Esophagus mucosa (tissue), 1 donor: ENCODE measurements around the gene USP48. TPM values are rescaled to one million over a fixed set of nuclear protein-coding genes. Genes with fewer than 3 reads are reported as not detected.
A peak's percentile ranks its signal among the peaks of the same experiment; 100 is the strongest.
"Not testable (repeated sequence)": the region's sequence is repeated elsewhere in the genome, so short reads cannot be mapped to it uniquely, and the experiment has no call there.

ENCODE experiments used
- ATAC-seq: fragments of 200-7000 bp; cut with Tn5 transposase; one replicate; pipeline ENCODE4 v1.9.1; 2020
- total RNA-seq: library from RNA; stranded (reverse); gene quantifications from one replicate; pipeline ENCODE4 v1.2.4, GENCODE V29; 2023
- donor health status: DM: yes; HTN: yes; CAD: no.

The USP48 gene
- total RNA-seq, 1 donor from 2014 or later, result 37.3 TPM

GRCh38 chr1:21689661-21690372 lies 93.1 kb downstream of the USP48 start:
- ATAC-seq, result no peak

- no peak for ATAC-seq
These were observed 95.8 kb downstream of the USP48 start for GRCh38 chr1:21687081-21687529.

- ATAC-seq, result no peak
These were observed 96.8 kb downstream of the USP48 start for GRCh38 chr1:21685946-21686678.

- ATAC-seq, result no peak
These were observed 101.5 kb downstream of the USP48 start for GRCh38 chr1:21681426-21681825.

GRCh38 chr1:21680918-21681317 lies 102.0 kb downstream of the USP48 start:
- ATAC-seq, result no peak

- ATAC-seq, result no peak
These were observed 102.6 kb downstream of the USP48 start for GRCh38 chr1:21680381-21680780.

GRCh38 chr1:21677168-21677567 lies 105.8 kb downstream of the USP48 start:
- ATAC-seq, result no peak

- no peak for ATAC-seq
These were observed 108.0 kb downstream of the USP48 start for GRCh38 chr1:21674957-21675356.

- not testable (repeated sequence) for ATAC-seq
These were observed 109.1 kb downstream of the USP48 start for GRCh38 chr1:21673853-21674252.

GRCh38 chr1:21673277-21673780 lies 109.6 kb downstream of the USP48 start:
- ATAC-seq, result no peak

- ATAC-seq, result no peak
These were observed 110.3 kb downstream of the USP48 start for GRCh38 chr1:21672478-21673276.

GRCh38 chr1:21671915-21672314 lies 111.0 kb downstream of the USP48 start:
- ATAC-seq, result no peak

GRCh38 chr1:21670956-21671902 lies 111.7 kb downstream of the USP48 start:
- no peak for ATAC-seq

GRCh38 chr1:21670059-21670881 lies 112.7 kb downstream of the USP48 start:
- no peak for ATAC-seq

- peak; percentile 51 for ATAC-seq
These were observed 113.5 kb downstream of the USP48 start, which contains the start of gene RAP1GAP for GRCh38 chr1:21669258-21670058. RAP1GAP (minus strand) TSS chr1:21669357; CDS start chr1:21620032, 49,325 bp downstream.

GRCh38 chr1:21668951-21669257 lies 114.0 kb downstream of the USP48 start:
- ATAC-seq, result peak; percentile 1

GRCh38 chr1:21668232-21668950 lies 114.6 kb downstream of the USP48 start:
- ATAC-seq, result no peak

- no peak for ATAC-seq
These were observed 115.4 kb downstream of the USP48 start for GRCh38 chr1:21667348-21668231.
